ENCODE measurements around the gene LGALS4.

LGALS4 gene

GRCh38 chr19:38839816-38840582 is 27.3 kb upstream of the LGALS4 start:
- peaks cover 77% of the 10 kb centered on the region for H3K36me3 ChIP-seq (ENCODE audit: control insufficient read depth, insufficient read depth, low read length)
- H3K27me3 ChIP-seq (replicated peaks; ENCODE audit: control insufficient read depth, insufficient read depth, low read length), result no peaks in the 10 kb centered on the region
- no peak for DNase-seq (ENCODE audit: extremely low read depth, insufficient read length)
- H3K4me3 ChIP-seq (replicated peaks; ENCODE audit: low read depth, low read length), result no peak overlapping the region
- no peak for TF ChIP-seq CTCF (IDR thresholded peaks at IDR 0.05; ENCODE audit: insufficient read depth, low read length, poor library complexity, severe bottlenecking)

GRCh38 chr19:38838986-38839761 is 26.4 kb upstream of the LGALS4 start:
- Histone ChIP-seq H3K27me3 (replicated peaks; ENCODE audit: control insufficient read depth, insufficient read depth, low read length) (no peaks in the 10 kb centered on the region), H3K4me3 (replicated peaks; ENCODE audit: low read depth, low read length) (no peak overlapping the region), H3K36me3 (ENCODE audit: control insufficient read depth, insufficient read depth, low read length) (peaks cover 70% of the 10 kb centered on the region)
- TF ChIP-seq CTCF (IDR thresholded peaks at IDR 0.05; ENCODE audit: insufficient read depth, low read length, poor library complexity, severe bottlenecking), result no peak
- no peak for DNase-seq (ENCODE audit: extremely low read depth, insufficient read length)

GRCh38 chr19:38838208-38838985 is 25.7 kb upstream of the LGALS4 start:
- no peak for DNase-seq (ENCODE audit: extremely low read depth, insufficient read length)
- no peak for TF ChIP-seq CTCF (IDR thresholded peaks at IDR 0.05; ENCODE audit: insufficient read depth, low read length, poor library complexity, severe bottlenecking)
- no peaks in the 10 kb centered on the region for H3K27me3 ChIP-seq (replicated peaks; ENCODE audit: control insufficient read depth, insufficient read depth, low read length)
- peaks cover 63% of the 10 kb centered on the region for H3K36me3 ChIP-seq (ENCODE audit: control insufficient read depth, insufficient read depth, low read length)
- no peak overlapping the region for H3K4me3 ChIP-seq (replicated peaks; ENCODE audit: low read depth, low read length)

- H3K4me3 ChIP-seq (replicated peaks; ENCODE audit: low read depth, low read length), result no peak overlapping the region
- peaks cover 56% of the 10 kb centered on the region for H3K36me3 ChIP-seq (ENCODE audit: control insufficient read depth, insufficient read depth, low read length)
- no peak for TF ChIP-seq CTCF (IDR thresholded peaks at IDR 0.05; ENCODE audit: insufficient read depth, low read length, poor library complexity, severe bottlenecking)
- no peaks in the 10 kb centered on the region for H3K27me3 ChIP-seq (replicated peaks; ENCODE audit: control insufficient read depth, insufficient read depth, low read length)
- DNase-seq (ENCODE audit: extremely low read depth, insufficient read length), result no peak
Measured at GRCh38 chr19:38837656-38838121, 24.9 kb upstream of the LGALS4 start.

GRCh38 chr19:38836983-38837626 is 24.4 kb upstream of the LGALS4 start:
- Histone ChIP-seq H3K27me3 (replicated peaks; ENCODE audit: control insufficient read depth, insufficient read depth, low read length) (no peaks in the 10 kb centered on the region), H3K4me3 (replicated peaks; ENCODE audit: low read depth, low read length) (no peak overlapping the region), H3K36me3 (ENCODE audit: control insufficient read depth, insufficient read depth, low read length) (peaks cover 52% of the 10 kb centered on the region)
- no peak for DNase-seq (ENCODE audit: extremely low read depth, insufficient read length)
- TF ChIP-seq CTCF (IDR thresholded peaks at IDR 0.05; ENCODE audit: insufficient read depth, low read length, poor library complexity, severe bottlenecking), result no peak
